ENCODE data around the gene TIE1.

- TF ChIP-seq CTCF (conservative IDR thresholded peaks at IDR 0.05 in 1 of 2, IDR thresholded peaks at IDR 0.05 in 1 of 2; ENCODE audit: low read depth in 1 of 2, low read length in 2 of 2) (no peak), EZH2 (IDR thresholded peaks at IDR 0.05; ENCODE audit: low read length, missing control alignments) (no peak)
Observed at GRCh38 chr1:43368646-43369020, 67.9 kb downstream of the TIE1 start.
